NK-92 (cell line): ENCODE data around the gene GSG1L.

Experiments
- DNase-seq: peaks from one replicate; lab custom pipeline; 2025; ENCODE audit not compliant: unreplicated experiment; lab: John Stamatoyannopoulos, UW

Gene GSG1L

GRCh38 chr16:28027055-28027454 is 36.5 kb downstream of the GSG1L start:
- DNase-seq, result no peak

GRCh38 chr16:28025631-28026030 is 37.9 kb downstream of the GSG1L start:
- DNase-seq, result no peak

- no peak for DNase-seq
These were observed 44.3 kb downstream of the GSG1L start for GRCh38 chr16:28019218-28019617.

DNA sequence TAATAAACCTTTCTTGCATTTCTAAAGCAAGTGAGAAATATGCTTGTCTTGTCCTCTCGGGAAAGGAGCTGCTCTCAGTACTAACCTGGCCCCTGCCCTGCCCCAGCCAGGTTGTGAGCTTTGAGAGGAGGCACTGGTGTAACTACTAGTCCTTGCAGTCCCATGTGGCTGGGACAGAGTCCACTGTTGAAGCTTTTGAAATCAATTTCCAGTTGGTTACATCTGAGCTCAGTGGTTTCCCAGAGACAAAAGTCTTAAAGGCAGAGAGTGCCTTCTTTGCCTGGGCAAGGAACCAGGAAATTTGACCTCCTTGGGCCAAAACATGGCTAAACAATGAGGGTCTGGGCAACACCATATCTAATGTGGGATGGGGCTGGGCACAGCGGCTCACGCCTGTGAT is 48.7 kb downstream of the GSG1L start:
- DNase-seq, result no peak

GRCh38 chr16:28013878-28014277 is 49.6 kb downstream of the GSG1L start:
- DNase-seq, result no peak

DNA sequence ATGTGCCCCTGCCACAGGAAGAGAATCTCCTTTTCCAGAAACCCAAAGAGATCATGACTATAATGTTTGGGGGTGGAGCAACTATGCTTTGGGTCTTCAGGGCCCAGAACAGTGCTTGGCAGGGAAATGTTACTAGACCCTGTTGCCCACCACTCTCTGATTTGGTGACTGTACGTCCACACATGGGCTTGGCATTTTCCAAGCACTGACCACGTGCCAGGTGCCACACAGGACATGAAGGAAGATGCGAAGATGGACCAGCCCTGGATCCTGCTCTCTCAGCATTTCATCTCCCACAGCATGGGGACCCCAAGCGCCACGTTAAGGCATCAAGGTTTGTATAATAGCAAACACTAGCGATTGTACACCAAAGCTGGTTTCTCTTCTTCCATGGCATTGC is 50.1 kb downstream of the GSG1L start:
- DNase-seq, result no peak

GRCh38 chr16:28011971-28012445 is 51.5 kb downstream of the GSG1L start:
- no peak for DNase-seq

- no peak for DNase-seq
These were observed 52.3 kb downstream of the GSG1L start for GRCh38 chr16:28011223-28011622.

- DNase-seq, result no peak
These were observed 52.8 kb downstream of the GSG1L start for GRCh38 chr16:28010671-28011070.

DNA sequence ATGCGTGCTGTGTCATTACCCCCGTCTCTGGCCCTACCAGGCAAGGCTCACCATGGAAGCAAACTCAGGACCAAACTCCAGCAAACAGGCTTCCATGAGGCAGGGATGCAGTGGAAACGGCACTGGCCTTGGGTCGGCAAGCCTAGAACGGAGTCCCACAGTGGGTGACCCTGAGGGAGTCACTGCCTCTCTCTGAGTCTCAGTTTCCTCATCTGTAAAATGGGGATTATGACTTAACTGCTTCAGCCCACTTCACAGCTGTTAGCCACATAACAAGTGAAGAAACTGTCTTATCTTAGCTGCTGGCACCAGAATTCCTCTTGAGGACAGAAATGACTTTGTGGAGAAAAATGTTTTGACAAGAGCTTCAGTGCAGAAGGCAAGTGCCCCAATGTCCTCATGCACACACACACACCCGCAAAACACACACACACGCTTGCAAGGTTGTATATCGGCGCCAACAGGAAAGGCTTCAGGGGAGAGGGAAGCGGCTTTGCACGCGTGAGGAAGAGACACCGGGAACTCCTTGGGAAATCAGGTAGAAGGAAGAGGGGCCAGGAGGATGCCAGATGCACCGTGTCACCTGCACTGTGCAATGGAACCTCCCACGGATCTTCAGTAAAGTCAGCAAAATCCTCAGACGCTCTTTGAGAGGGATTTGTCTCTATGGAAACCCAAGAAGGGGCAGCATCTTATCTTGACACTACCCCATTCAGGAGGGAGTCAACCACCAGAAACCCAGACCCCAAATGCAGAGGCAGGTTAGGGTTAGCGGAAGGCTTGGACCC is 53.7 kb downstream of the GSG1L start:
- no peak for DNase-seq

DNA sequence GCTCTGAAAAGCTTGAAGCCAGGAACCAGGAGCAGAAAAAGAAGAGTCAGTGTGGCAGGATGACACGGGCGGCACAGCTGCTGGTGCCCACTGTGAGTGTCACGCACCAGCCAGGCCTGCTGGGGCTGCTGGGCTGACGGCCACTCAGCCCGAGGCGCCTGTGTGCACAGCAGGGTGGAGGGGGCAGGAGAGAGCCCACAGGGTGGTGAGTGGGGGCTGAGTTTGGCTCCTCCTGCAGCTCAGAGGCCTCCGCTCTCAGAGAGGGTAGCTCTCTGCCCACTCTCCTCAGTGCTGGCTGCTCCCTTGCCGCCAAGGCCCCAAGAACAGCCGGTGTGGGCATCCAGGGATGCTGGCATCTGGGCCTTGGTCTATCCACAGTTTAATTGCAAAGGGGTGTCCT is 59.6 kb downstream of the GSG1L start:
- DNase-seq, result no peak

- no peak for DNase-seq
These were observed 60.3 kb downstream of the GSG1L start for GRCh38 chr16:28003021-28003865.

DNA sequence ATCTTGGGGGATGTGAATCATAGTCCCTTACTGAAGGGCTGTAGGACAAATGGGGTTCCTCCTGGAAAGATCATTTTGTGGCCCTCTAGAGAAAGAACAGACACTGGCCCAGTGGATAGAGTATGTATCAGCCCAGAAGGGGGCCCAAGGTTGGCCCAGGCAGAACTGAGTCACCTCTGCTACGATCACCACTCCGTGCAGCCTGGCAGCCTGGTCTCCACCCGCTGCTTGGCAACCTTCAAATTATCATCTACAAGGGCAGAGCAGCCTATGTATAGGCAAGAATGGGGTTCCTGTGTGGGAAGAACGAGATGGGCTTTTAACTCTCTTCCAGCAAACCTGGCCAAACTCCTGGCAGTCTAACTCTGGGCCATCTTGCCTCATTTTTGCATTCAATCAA is 61.9 kb downstream of the GSG1L start:
- DNase-seq, result no peak

DNA sequence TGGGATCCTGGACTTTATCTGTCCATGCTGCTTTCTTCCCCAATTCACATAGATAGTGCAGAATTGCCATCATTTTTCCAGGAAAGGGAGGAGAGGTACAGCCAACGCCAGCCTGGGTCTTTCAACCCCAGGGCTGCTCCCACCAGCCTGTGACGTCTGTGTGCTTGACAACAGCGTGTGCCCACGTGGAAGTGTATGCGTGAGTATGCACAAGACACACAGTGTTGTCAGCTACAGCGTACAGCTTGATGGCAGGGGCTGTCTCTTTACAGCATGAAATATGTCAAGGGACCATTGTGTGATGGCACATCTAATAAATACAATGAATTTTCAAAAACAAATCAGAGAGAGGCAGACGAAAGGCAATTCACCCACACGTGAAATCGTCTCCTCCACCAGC is 62.3 kb downstream of the GSG1L start:
- DNase-seq, result no peak

- no peak for DNase-seq
These were observed 63.0 kb downstream of the GSG1L start for GRCh38 chr16:28000314-28001169.

- no peak for DNase-seq
These were observed 63.8 kb downstream of the GSG1L start for GRCh38 chr16:27999687-28000086.

- DNase-seq, result no peak
These were observed 68.1 kb downstream of the GSG1L start for GRCh38 chr16:27995378-27995777.

DNA sequence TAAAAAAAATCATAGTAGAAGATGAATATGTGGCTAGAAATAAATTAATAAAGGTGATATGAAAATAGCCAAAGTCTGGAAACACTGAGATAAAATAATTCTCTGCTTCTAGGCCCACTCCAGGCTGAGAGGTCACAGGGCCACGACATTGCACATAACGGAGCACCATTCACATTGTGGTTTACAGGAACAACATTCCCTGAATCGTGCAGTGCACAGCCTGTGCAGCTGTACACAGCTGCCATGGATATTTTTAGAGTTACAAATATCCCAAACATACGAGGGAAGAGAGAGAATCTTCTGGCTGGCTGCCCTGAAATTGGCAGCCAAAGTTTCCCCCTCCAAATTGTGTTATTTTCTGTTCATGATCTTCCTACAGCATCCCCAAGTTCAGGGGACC is 68.8 kb downstream of the GSG1L start:
- DNase-seq, result no peak

GRCh38 chr16:27993587-27993986 is 69.9 kb downstream of the GSG1L start:
- no peak for DNase-seq

GRCh38 chr16:27991876-27992275 is 71.6 kb downstream of the GSG1L start:
- DNase-seq, result no peak

- DNase-seq, result no peak
These were observed 77.5 kb downstream of the GSG1L start for GRCh38 chr16:27985981-27986380.
